Adrenal gland (tissue), 12 donors: Measurements from ENCODE around the gene CSNK1G1. TPM values are rescaled to one million over a fixed set of nuclear protein-coding genes. Genes with fewer than 3 reads are reported as not detected.

ENCODE experiments used
- DNase-seq, 7 donors: peaks; one replicate each; pipeline ENCODE4 v3.0.0-alpha.2; 2019 to 2020
- H3K27ac ChIP-seq, 5 donors: fragments of 200-600 bp; sonication (generic) in 4 of 5; 1 replicate in 3 of 5; 2 replicates in 2 of 5; pipeline versions ENCODE4 v1.5.1 to v1.8.0; 2016 to 2020; ENCODE audit warnings: mild to moderate bottlenecking in 1 of 5
- H3K27me3 ChIP-seq: fragments of 200-600 bp; 2 replicates; pipeline ENCODE4 v1.8.0; 2021
- H3K36me3 ChIP-seq, 2 donors: fragments of 200-600 bp; replicated peaks in 1 of 2; 1 replicate in 1 of 2; 2 replicates in 1 of 2; pipeline versions ENCODE4 v1.5.1 to v1.8.0; 2018 to 2022
- H3K4me1 ChIP-seq, 2 donors: fragments of 200-600 bp; replicated peaks in 1 of 2; 1 replicate in 1 of 2; 2 replicates in 1 of 2; pipeline versions ENCODE4 v1.5.1 to v1.8.0; 2018 to 2021
- H3K4me3 ChIP-seq, 4 donors: fragments of 200-600 bp; sonication (generic) in 3 of 4; one replicate each; pipeline ENCODE4 v1.5.1; 2016 to 2018
- H3K9me3 ChIP-seq, 3 donors: fragments of 200-600 bp; sonication (generic) in 1 of 3; replicated peaks in 1 of 3; 1 replicate in 2 of 3; 2 replicates in 1 of 3; pipeline versions ENCODE4 v1.5.1 to v1.8.0; 2016 to 2021
- CTCF ChIP-seq, 6 experiments: fragments of 450-650 bp in 4 of 6; fragments of 200-600 bp in 2 of 6; sonication (generic) in 1 of 6; IDR thresholded peaks; 1 replicate in 5 of 6; 2 replicates in 1 of 6; pipeline versions ENCODE4 v1.5.1 to v1.8.0; 2016 to 2021; ENCODE audit warnings: antibody characterized with exemption in 6 of 6, mild to moderate bottlenecking in 2 of 6, moderate library complexity in 1 of 6
- POLR2A ChIP-seq, 2 donors: fragments of 450-650 bp; IDR thresholded peaks; one replicate each; pipeline ENCODE4 v1.6.1; 2017; ENCODE audit warnings: antibody characterized with exemption in 2 of 2, mild to moderate bottlenecking in 2 of 2, moderate library complexity in 1 of 2
- WGBS, 4 donors: extraction: QIAGEN DNeasy Blood & Tissue Kit in 2 of 4; methylation state at CpG; one replicate each; pipeline versions ENCODE4 v1.1.5 to v1.1.7; 2013 to 2017; 5-methylcytosine and 5-hydroxymethylcytosine counted together
- intact Hi-C, 2 donors: fragments of 100-400 bp; cut with DNase I; formaldehyde crosslinking; loops; one replicate each; pipeline versions ENCODE4 v1.14.1 to v1.15.0; 2022 to 2023
- polyA plus RNA-seq, 3 donors: library from polyadenylated mRNA; stranded (reverse); fragments of 200-250 nt in 2 of 3; fragments of 350-450 nt in 1 of 3; fragmentation: Illumina TruSeq in 1 of 3; extraction: RNeasy Lipid Tissue Mini Kit (QIAGEN cat#74804) in 1 of 3; gene quantifications; one replicate each; pipeline ENCODE4 v1.2.3, GENCODE V29; 2013 to 2014
- total RNA-seq, 9 donors: library from RNA; depleted of rRNA in 4 of 9; stranded (reverse); fragments of >200 nt in 4 of 9; fragments of 120-200 nt in 1 of 9; fragmentation: NEBNext Ultra II Directional in 1 of 9; extraction: Animal tissue kit (Norgen Biotek cat#: 25700) in 1 of 9; gene quantifications; one replicate each; pipeline versions ENCODE4 v1.1.0 to v1.2.4, GENCODE V29; 2013 to 2023
- donor health status: healthy with polysubstance abuse.
- donor health status: Bipolar disorder and iron deficiency.
- donor health status: DM: yes; HTN: yes; CAD: no.
- donor health status: DM: no; HTN: no; CAD: no.
- donor health status: DM: no; HTN: no; CAD: no.
- donor health status: DM: yes; HTN: yes; CAD: no.

Gene CSNK1G1
- total and polyA plus RNA-seq, 12 donors, result 1.2 to 31.6 (median 13.6) TPM

- Histone ChIP-seq H3K4me1 (peaks cover 7 to 15% of the 10 kb centered on the region in 2 donors), H3K36me3 (peaks cover 0 to 94% of the 10 kb centered on the region in 2 donors), H3K27me3 (no peaks in the 10 kb centered on the region), H3K9me3 (no peaks in the 10 kb centered on the region), H3K4me3 (no peak overlapping the region), H3K27ac (peak overlapping the region in 2 of 5 donors; percentile 16 to 17)
- intact Hi-C loops, result no loop called here
- TF ChIP-seq POLR2A (IDR thresholded peaks at IDR 0.05), result no peak
- no peak for TF ChIP-seq CTCF (IDR thresholded peaks at IDR 0.05)
- WGBS, 4 donors, result 90 to 95% (median 92%) methylated on average over 10 of the region's 10 CpGs
- no peak for DNase-seq
Measured at GRCh38 chr15:64133623-64134344, 222.2 kb downstream of the CSNK1G1 start.

- Histone ChIP-seq H3K36me3 (peaks cover 0 to 96% of the 10 kb centered on the region in 2 donors), H3K9me3 (no peaks in the 10 kb centered on the region), H3K4me3 (no peak overlapping the region), H3K27me3 (no peaks in the 10 kb centered on the region), H3K4me1 (peaks cover 7 to 15% of the 10 kb centered on the region in 2 donors), H3K27ac (no peak overlapping the region)
- intact Hi-C loops, result no loop called here
- 91 to 97% (median 94%) methylated on average over 4 of the region's 4 CpGs for WGBS, 4 donors
- TF ChIP-seq POLR2A (IDR thresholded peaks at IDR 0.05), result no peak
- TF ChIP-seq CTCF (IDR thresholded peaks at IDR 0.05), result no peak
- no peak for DNase-seq
Measured at GRCh38 chr15:64132217-64132616, 223.8 kb downstream of the CSNK1G1 start.

- peaks cover 0 to 96% of the 10 kb centered on the region in 2 donors for H3K36me3 ChIP-seq
- H3K9me3 ChIP-seq, result no peaks in the 10 kb centered on the region
- 93 to 99% (median 95%) methylated on average over 7 of the region's 7 CpGs for WGBS, 4 donors
- no peak for DNase-seq
- H3K27me3 ChIP-seq, result no peaks in the 10 kb centered on the region
- no peak for TF ChIP-seq POLR2A (IDR thresholded peaks at IDR 0.05)
- no peak for TF ChIP-seq CTCF (IDR thresholded peaks at IDR 0.05)
- H3K27ac ChIP-seq, result no peak overlapping the region
- intact Hi-C loops, result no loop called here
- H3K4me1 ChIP-seq, result peaks cover 7 to 15% of the 10 kb centered on the region in 2 donors
- H3K4me3 ChIP-seq, result no peak overlapping the region
Measured at GRCh38 chr15:64131547-64131946, 224.4 kb downstream of the CSNK1G1 start.

GRCh38 chr15:64130159-64130558 lies 225.8 kb downstream of the CSNK1G1 start:
- TF ChIP-seq POLR2A (IDR thresholded peaks at IDR 0.05), result no peak
- TF ChIP-seq CTCF (IDR thresholded peaks at IDR 0.05), result no peak
- DNase-seq, result no peak
- Histone ChIP-seq H3K36me3 (peaks cover 0 to 97% of the 10 kb centered on the region in 2 donors), H3K27me3 (no peaks in the 10 kb centered on the region), H3K27ac (no peak overlapping the region), H3K4me3 (no peak overlapping the region), H3K9me3 (no peaks in the 10 kb centered on the region), H3K4me1 (peaks cover 7 to 15% of the 10 kb centered on the region in 2 donors)
- intact Hi-C loops, result no loop called here
- WGBS, 4 donors, result 92 to 98% (median 95%) methylated on average over 3 of the region's 3 CpGs
